Ascending aorta (tissue), 2 donors: ENCODE measurements around the gene CBLB. TPM values are rescaled to one million over a fixed set of nuclear protein-coding genes. Genes with fewer than 3 reads are reported as not detected.

ENCODE experiments used
- DNase-seq, 2 donors: peaks; one replicate each; pipeline ENCODE4 v3.0.0-alpha.2; 2019; ENCODE audit warnings: low spot score in 2 of 2
- H3K27ac ChIP-seq, 2 donors: fragments of 200-600 bp; sonication (generic); one replicate each; pipeline ENCODE4 v1.5.1; 2016 to 2017; ENCODE audit warnings: mild to moderate bottlenecking in 1 of 2
- H3K27me3 ChIP-seq: fragments of 200-600 bp; sonication (generic); one replicate; pipeline ENCODE4 v1.5.1; 2017
- H3K36me3 ChIP-seq, 2 donors: fragments of 200-600 bp; sonication (generic); one replicate each; pipeline ENCODE4 v1.5.1; 2016
- H3K4me1 ChIP-seq, 2 donors: fragments of 200-600 bp; sonication (generic); one replicate each; pipeline ENCODE4 v1.5.1; 2016 to 2017; ENCODE audit warnings: mild to moderate bottlenecking in 1 of 2
- H3K4me3 ChIP-seq, 2 donors: fragments of 200-600 bp; sonication (generic); one replicate each; pipeline ENCODE4 v1.5.1; 2016 to 2017; ENCODE audit warnings: mild to moderate bottlenecking in 1 of 2
- H3K9me3 ChIP-seq, 2 donors: fragments of 200-600 bp; sonication (generic); one replicate each; pipeline ENCODE4 v1.5.1; 2016
- intact Hi-C: fragments of 100-400 bp; cut with DNase I; formaldehyde crosslinking; loops from one replicate; pipeline ENCODE4 v1.15.1; 2023
- total RNA-seq: library from RNA; depleted of rRNA; stranded (reverse); fragments of >200 nt; gene quantifications from one replicate; pipeline ENCODE4 v1.1.0, GENCODE V29; 2016
- TF ChIP-seq, protein P1 (sequence below), 3 experiments: fragments of 200-600 bp in 2 of 3; fragments of 450-650 bp in 1 of 3; sonication (generic) in 2 of 3; IDR thresholded peaks; one replicate each; pipeline ENCODE4 v1.5.1; 2016 to 2019; ENCODE audit warnings: antibody characterized with exemption in 3 of 3, mild to moderate bottlenecking in 1 of 3, moderate library complexity in 1 of 3

CBLB gene
- total RNA-seq, 1 donor from 2014 or later = 30.0 TPM

- no peaks in the 10 kb centered on the region for H3K27me3 ChIP-seq
- H3K36me3 ChIP-seq = peaks cover 0 to 23% of the 10 kb centered on the region in 2 donors
- H3K4me1 ChIP-seq = no peaks in the 10 kb centered on the region
- H3K27ac ChIP-seq = no peak overlapping the region
- intact Hi-C loops = no loop called here
- peaks cover 0 to 4% of the 10 kb centered on the region in 2 donors for H3K9me3 ChIP-seq
- no peak overlapping the region for H3K4me3 ChIP-seq
- TF ChIP-seq, protein P1, sequence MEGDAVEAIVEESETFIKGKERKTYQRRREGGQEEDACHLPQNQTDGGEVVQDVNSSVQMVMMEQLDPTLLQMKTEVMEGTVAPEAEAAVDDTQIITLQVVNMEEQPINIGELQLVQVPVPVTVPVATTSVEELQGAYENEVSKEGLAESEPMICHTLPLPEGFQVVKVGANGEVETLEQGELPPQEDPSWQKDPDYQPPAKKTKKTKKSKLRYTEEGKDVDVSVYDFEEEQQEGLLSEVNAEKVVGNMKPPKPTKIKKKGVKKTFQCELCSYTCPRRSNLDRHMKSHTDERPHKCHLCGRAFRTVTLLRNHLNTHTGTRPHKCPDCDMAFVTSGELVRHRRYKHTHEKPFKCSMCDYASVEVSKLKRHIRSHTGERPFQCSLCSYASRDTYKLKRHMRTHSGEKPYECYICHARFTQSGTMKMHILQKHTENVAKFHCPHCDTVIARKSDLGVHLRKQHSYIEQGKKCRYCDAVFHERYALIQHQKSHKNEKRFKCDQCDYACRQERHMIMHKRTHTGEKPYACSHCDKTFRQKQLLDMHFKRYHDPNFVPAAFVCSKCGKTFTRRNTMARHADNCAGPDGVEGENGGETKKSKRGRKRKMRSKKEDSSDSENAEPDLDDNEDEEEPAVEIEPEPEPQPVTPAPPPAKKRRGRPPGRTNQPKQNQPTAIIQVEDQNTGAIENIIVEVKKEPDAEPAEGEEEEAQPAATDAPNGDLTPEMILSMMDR (IDR thresholded peaks at IDR 0.05) = no peak
- no peak for DNase-seq
Observed at GRCh38 chr3:105758451-105758850, 110.4 kb downstream of the CBLB start.

- TF ChIP-seq, protein P1 (IDR thresholded peaks at IDR 0.05) = no peak
- no peaks in the 10 kb centered on the region for H3K4me1 ChIP-seq
- DNase-seq = no peak
- intact Hi-C loops = no loop called here
- H3K27ac ChIP-seq = no peak overlapping the region
- no peaks in the 10 kb centered on the region for H3K9me3 ChIP-seq
- H3K27me3 ChIP-seq = no peaks in the 10 kb centered on the region
- H3K36me3 ChIP-seq = peaks cover 0 to 13% of the 10 kb centered on the region in 2 donors
- H3K4me3 ChIP-seq = no peak overlapping the region
Observed at GRCh38 chr3:105755121-105755886, 113.5 kb downstream of the CBLB start.

DNA sequence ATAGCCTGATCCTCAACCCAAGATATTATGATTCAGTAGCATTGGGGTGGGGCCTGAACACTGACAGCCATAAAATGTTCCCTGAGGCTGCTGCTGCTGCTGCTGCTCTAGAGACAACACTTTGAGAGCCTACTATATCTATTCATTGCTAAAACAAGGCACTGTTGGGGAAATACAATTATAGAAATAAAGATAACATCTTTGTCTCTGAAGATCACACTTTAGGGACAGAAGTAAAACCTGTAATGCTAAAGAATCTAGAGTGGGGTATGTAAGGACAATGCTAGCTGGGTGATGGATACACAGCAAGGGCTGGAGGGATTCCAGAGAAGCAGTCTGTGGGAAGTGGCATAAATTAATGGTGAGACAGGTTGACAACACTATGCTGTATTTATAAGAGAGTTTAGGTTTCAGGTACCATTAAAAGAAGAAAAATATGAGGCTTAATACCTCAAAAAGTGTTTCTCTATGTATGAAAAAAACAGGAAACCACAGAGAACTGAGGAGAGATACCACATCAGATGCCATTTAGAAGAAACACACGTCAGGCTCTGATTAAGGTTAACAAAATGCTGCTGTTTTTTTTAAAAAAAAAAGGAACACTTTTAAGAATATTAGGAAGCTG is 115.9 kb downstream of the CBLB start:
- Histone ChIP-seq H3K4me3 (no peak overlapping the region), H3K27me3 (no peaks in the 10 kb centered on the region), H3K27ac (no peak overlapping the region), H3K36me3 (no peaks in the 10 kb centered on the region), H3K4me1 (peaks cover 0 to 6% of the 10 kb centered on the region in 2 donors), H3K9me3 (no peaks in the 10 kb centered on the region)
- intact Hi-C loops = no loop called here
- no peak for DNase-seq
- TF ChIP-seq, protein P1 (IDR thresholded peaks at IDR 0.05) = no peak

GRCh38 chr3:105747696-105748095 is 121.1 kb downstream of the CBLB start:
- Histone ChIP-seq H3K27ac (peak overlapping the region; percentile 17 to 35), H3K4me3 (peak overlapping the region in 1 of 2 donors; percentile 1), H3K9me3 (no peaks in the 10 kb centered on the region), H3K4me1 (peaks cover 6 to 17% of the 10 kb centered on the region in 2 donors), H3K27me3 (no peaks in the 10 kb centered on the region), H3K36me3 (peaks cover 0 to 6% of the 10 kb centered on the region in 2 donors)
- TF ChIP-seq, protein P1 (IDR thresholded peaks at IDR 0.05) = no peak
- DNase-seq = no peak
- intact Hi-C loops = no loop called here

GRCh38 chr3:105747060-105747541 is 121.7 kb downstream of the CBLB start:
- Histone ChIP-seq H3K4me1 (peaks cover 6 to 17% of the 10 kb centered on the region in 2 donors), H3K27ac (peak overlapping the region; percentile 42 to 61), H3K27me3 (no peaks in the 10 kb centered on the region), H3K4me3 (no peak overlapping the region), H3K9me3 (no peaks in the 10 kb centered on the region), H3K36me3 (peaks cover 0 to 6% of the 10 kb centered on the region in 2 donors)
- no peak for DNase-seq
- TF ChIP-seq, protein P1 (IDR thresholded peaks at IDR 0.05) = no peak
- intact Hi-C loops = no loop called here
